K562 (cell line): Measurements from ENCODE around the gene BCAS3. TPM values are rescaled to one million over a fixed set of nuclear protein-coding genes. Genes with fewer than 3 reads are reported as not detected.

Source experiments
- ATAC-seq: fragments of 200-7000 bp; cut with Tn5 transposase; 3 replicates; pipeline ENCODE4 v1.9.1; 2020; ENCODE audit warnings: moderate library complexity
- BruUV-seq: library from RNA; stranded (reverse); fragments of 400-500 nt; replicated peaks from 2 replicates; lab custom pipeline; 2021; lab: Mats Ljungman, UMichigan
- CTCF ChIA-PET: fragments of 300-600 bp; formaldehyde crosslinking; extraction: SDS; loops from one replicate; lab custom pipeline; 2021; ENCODE audit warnings: low intra/inter-chr PET ratio; lab: Yijun Ruan, JAX
- POLR2A ChIA-PET: fragments of 300-600, 350-650 bp; sonication (Branson Sonifier 250); formaldehyde crosslinking; extraction: SDS; loops from one replicate; lab custom pipeline; 2021; ENCODE audit warnings: antibody characterized with exemption, inconsistent platforms; lab: Yijun Ruan, JAX
- DNase-seq, 4 experiments: peaks; one replicate each; pipeline versions ENCODE4 v3.0.0 to v3.0.0-alpha.2; 2011 to 2018; ENCODE audit warnings: low spot score in 3 of 4, mixed read lengths in 3 of 4; ENCODE audit errors: extremely low read depth in 1 of 4
- FAIRE-seq: peaks from 2 replicates; lab custom pipeline; 2011; peaks lifted over from hg19 to GRCh38; lab: Jason Lieb, UNC
- H2AFZ ChIP-seq: 2 replicates; pipeline ENCODE4 v1.6.0; 2011; ENCODE audit warnings: low read depth, low read length, control low read depth, inconsistent platforms
- H3K27ac ChIP-seq: fragments of 200-600 bp; 3 replicates; pipeline ENCODE4 v1.8.0; 2011; ENCODE audit warnings: low read depth, mild to moderate bottlenecking, control low read depth, inconsistent platforms, low read length, moderate library complexity, mixed read lengths; ENCODE audit errors: extremely low read depth
- H3K27me3 ChIP-seq, 2 experiments: fragments of 300-600 bp in 1 of 2; 2 replicates in 1 of 2; 3 replicates in 1 of 2; pipeline versions ENCODE4 v1.6.0 to v1.8.0; 2011; ENCODE audit warnings: inconsistent platforms in 2 of 2, low read length in 2 of 2, mild to moderate bottlenecking in 1 of 2, mixed read lengths in 1 of 2, moderate library complexity in 1 of 2; ENCODE audit not compliant: control insufficient read depth in 2 of 2, insufficient read depth in 2 of 2
- H3K36me3 ChIP-seq: fragments of 300-600 bp; 3 replicates; pipeline ENCODE4 v1.8.0; 2011; ENCODE audit warnings: mild to moderate bottlenecking, low read length, inconsistent platforms; ENCODE audit not compliant: control insufficient read depth, insufficient read depth
- H3K4me1 ChIP-seq, 2 experiments: fragments of 200-600 bp in 1 of 2; replicated peaks in 1 of 2; 2 replicates in 1 of 2; 3 replicates in 1 of 2; pipeline versions ENCODE4 v1.5.1 to v1.8.0; 2011; ENCODE audit warnings: inconsistent platforms in 2 of 2, low read length in 2 of 2, mild to moderate bottlenecking in 1 of 2, mixed read lengths in 1 of 2, moderate library complexity in 1 of 2; ENCODE audit not compliant: control insufficient read depth in 2 of 2, insufficient read depth in 2 of 2
- H3K4me2 ChIP-seq: 2 replicates; pipeline ENCODE4 v1.6.1; 2011; ENCODE audit warnings: low read length, control low read depth, inconsistent platforms, mixed read lengths; ENCODE audit not compliant: insufficient read depth
- H3K4me3 ChIP-seq: fragments of 200-600 bp; sonication (generic), shearing (Covaris generic); 2 replicates; pipeline ENCODE4 v1.5.1; 2016; ENCODE audit warnings: control low read depth, inconsistent platforms
- H3K79me2 ChIP-seq: fragments of 200-600 bp; 3 replicates; pipeline ENCODE4 v1.8.0; 2011; ENCODE audit warnings: low read length, inconsistent platforms; ENCODE audit not compliant: control insufficient read depth, insufficient read depth
- H3K9ac ChIP-seq, 2 experiments: 2 replicates each; pipeline versions ENCODE4 v1.6.0 to v1.6.1; 2011; ENCODE audit warnings: low read depth in 2 of 2, low read length in 2 of 2, control low read depth in 1 of 2, inconsistent platforms in 1 of 2, mild to moderate bottlenecking in 1 of 2, mixed read lengths in 1 of 2; ENCODE audit not compliant: insufficient read depth in 1 of 2
- H3K9me1 ChIP-seq: one replicate; pipeline ENCODE4 v1.6.0; 2011; ENCODE audit warnings: inconsistent platforms, mild to moderate bottlenecking, low read length, moderate library complexity; ENCODE audit not compliant: control insufficient read depth, insufficient read depth
- H3K9me3 ChIP-seq: replicated peaks from 2 replicates; pipeline ENCODE4 v1.5.1; 2011; ENCODE audit warnings: low read depth, low read length, inconsistent platforms; ENCODE audit not compliant: control insufficient read depth, insufficient read depth
- H4K20me1 ChIP-seq: replicated peaks from 2 replicates; pipeline ENCODE4 v1.6.1; 2011; ENCODE audit warnings: low read length, inconsistent platforms, mixed read lengths; ENCODE audit not compliant: control insufficient read depth, insufficient read depth
- CHAMP1 ChIP-seq: fragments of 450-650 bp; IDR thresholded peaks from 2 replicates; pipeline ENCODE4 v1.6.1; 2016; ENCODE audit warnings: mild to moderate bottlenecking
- ETS2 ChIP-seq: IDR thresholded peaks from 2 replicates; pipeline ENCODE4 v1.6.1; 2016; ENCODE audit warnings: borderline replicate concordance, missing genetic modification characterization, mild to moderate bottlenecking, moderate library complexity, missing compliant biosample characterization; ENCODE audit not compliant: poor library complexity, severe bottlenecking
- FOXJ3 ChIP-seq: sonication (generic); formaldehyde crosslinking; IDR thresholded peaks from 2 replicates; pipeline ENCODE4 v1.4.0; 2020; ENCODE audit warnings: mild to moderate bottlenecking, missing genetic modification reagents
- HNRNPL ChIP-seq: fragments of 200-400 bp; formaldehyde crosslinking; IDR thresholded peaks from 2 replicates; pipeline ENCODE4 v1.6.1; 2017; ENCODE audit warnings: low read depth, mild to moderate bottlenecking, low read length
- MCM2 ChIP-seq: fragments of 450-650 bp; IDR thresholded peaks from 2 replicates; pipeline ENCODE4 v1.6.1; 2017; ENCODE audit warnings: low read depth, mild to moderate bottlenecking
- NFATC3 ChIP-seq: fragments of 450-650 bp; IDR thresholded peaks from 2 replicates; pipeline ENCODE4 v1.6.1; 2017; ENCODE audit warnings: mild to moderate bottlenecking
- RBM22 ChIP-seq: fragments of 200-400 bp; formaldehyde crosslinking; IDR thresholded peaks from 2 replicates; pipeline ENCODE4 v1.6.1; 2018; ENCODE audit warnings: low read length, low read depth; ENCODE audit not compliant: poor library complexity, severe bottlenecking
- TAF1 ChIP-seq: IDR thresholded peaks from 2 replicates; pipeline ENCODE4 v1.6.1; 2011; ENCODE audit warnings: mild to moderate bottlenecking, low read length, moderate library complexity; ENCODE audit not compliant: insufficient read depth, control insufficient read depth, severe bottlenecking; ENCODE audit errors: extremely low read depth
- TBP ChIP-seq: optimal IDR thresholded peaks from 2 replicates; pipeline ENCODE3; 2011; ENCODE audit warnings: low read depth, low read length, improper control_type of control experiment
- TCF7 ChIP-seq: sonication (generic); IDR thresholded peaks from 2 replicates; pipeline ENCODE4 v1.6.1; 2016; ENCODE audit warnings: antibody characterized with exemption, borderline replicate concordance
- U2AF1 ChIP-seq: fragments of 200-400 bp; formaldehyde crosslinking; optimal IDR thresholded peaks from 2 replicates; pipeline ENCODE3; 2017; ENCODE audit warnings: mild to moderate bottlenecking, low read depth, low read length, moderate library complexity
- ZBTB1 ChIP-seq: sonication (generic); formaldehyde crosslinking; IDR thresholded peaks from 2 replicates; pipeline ENCODE4 v1.8.1; 2023; ENCODE audit warnings: missing genetic modification reagents, low read depth, mild to moderate bottlenecking, borderline replicate concordance
- ZNF3 ChIP-seq: fragments of 250-450 bp; sonication (Bioruptor Pico); IDR thresholded peaks from 2 replicates; pipeline ENCODE4 v1.5.0; 2021; ENCODE audit warnings: mild to moderate bottlenecking, moderate library complexity
- ZNF384 ChIP-seq: IDR thresholded peaks from 2 replicates; pipeline ENCODE4 v1.6.1; 2012; ENCODE audit warnings: low read depth, low read length, improper control_type of control experiment
- ZNF41 ChIP-seq: fragments of 250-450 bp; sonication (Bioruptor Pico); conservative IDR thresholded peaks from 2 replicates; pipeline ENCODE4 v1.4.0; 2020; ENCODE audit warnings: mild to moderate bottlenecking
- ZNF586 ChIP-seq: fragments of 450-650 bp; formaldehyde crosslinking; conservative IDR thresholded peaks from 2 replicates; pipeline ENCODE4 v1.4.0; 2020; ENCODE audit warnings: mild to moderate bottlenecking, moderate library complexity
- ZZZ3 ChIP-seq: fragments of 450-650 bp; IDR thresholded peaks from 2 replicates; pipeline ENCODE4 v1.6.1; 2016; ENCODE audit warnings: antibody characterized with exemption, mild to moderate bottlenecking, moderate library complexity
- WGBS: fragments of 100-300 bp; shearing (Covaris generic); methylation state at CpG from one replicate; pipeline ENCODE4 v1.1.6; 2016; ENCODE audit warnings: low coverage, mixed read lengths; ENCODE audit not compliant: insufficient coverage; ENCODE audit errors: missing lambda C conversion rate; 5-methylcytosine and 5-hydroxymethylcytosine counted together
- in situ Hi-C: fragments of 300-500 bp; cut with MboI; formaldehyde crosslinking; loops from 4 replicates; pipeline ENCODE4 v1.15.0; 2018; ENCODE audit warnings: inconsistent platforms, mixed read lengths
- intact Hi-C: fragments of 100-400 bp; cut with micrococcal nuclease; formaldehyde crosslinking; loops from 2 replicates; pipeline ENCODE4 v1.14.2; 2022
- polyA plus RNA-seq, 8 experiments: library from polyadenylated mRNA; depleted of rRNA in 4 of 8; stranded (reverse) in 5 of 8; unstranded in 3 of 8; fragments of >200 nt; fragmentation: Nextera tagmentation in 2 of 8; fragmentation: Illumina TruSeq in 1 of 8; extraction: Ambion mirVana in 2 of 8; extraction: Trizol in 1 of 8; gene quantifications; 2 replicates each; pipeline versions ENCODE4 v1.2.1 to v1.2.3, GENCODE V29; 2011 to 2014; ENCODE audit warnings: inconsistent platforms in 1 of 8, missing spikeins in 1 of 8
- total RNA-seq, 7 experiments: library from RNA; depleted of rRNA in 6 of 7; stranded (reverse); fragments of >200 nt in 6 of 7; fragmentation: Illumina TruSeq in 2 of 7; extraction: Trizol in 2 of 7; gene quantifications; 2 replicates each; pipeline versions ENCODE4 v1.2.1 to v1.2.3, GENCODE V29; 2011 to 2021; ENCODE audit warnings: low replicate concordance in 1 of 7
- TF ChIP-seq, protein P1 (sequence below): sonication (generic); formaldehyde crosslinking; IDR thresholded peaks from 2 replicates; pipeline ENCODE4 v1.8.0; 2022; ENCODE audit warnings: mild to moderate bottlenecking, missing genetic modification reagents

The BCAS3 gene
- total and polyA plus RNA-seq, 9 of the 15 experiments (the other 6 are each of a cell fraction or from before 2014, with no cell fraction given) = 1.9 to 5.5 (median 3.5) TPM

- Histone ChIP-seq H2AFZ (no peak overlapping the region), H3K36me3 (no peaks in the 10 kb centered on the region), H3K4me3 (no peak overlapping the region), H3K79me2 (no peaks in the 10 kb centered on the region), H3K9ac (no peak overlapping the region), H3K27me3 (peaks cover 6 to 15% of the 10 kb centered on the region in 2 experiments; a peak in 4 of 5 replicates), H3K9me1 (no peaks in the 10 kb centered on the region), H3K27ac (no peak overlapping the region), H3K4me1 (peaks cover 0 to 4% of the 10 kb centered on the region in 2 experiments; a peak in 1 of 5 replicates), H3K4me2 (no peak overlapping the region), H4K20me1 (peaks cover 2% of the 10 kb centered on the region; the same call in 1 of the 2 replicates), H3K9me3 (no peaks in the 10 kb centered on the region)
- ChIA-PET CTCF (no interaction called here), POLR2A (no interaction called here)
- ATAC-seq (no peak), DNase-seq (no peak), FAIRE-seq (no peak)
- TF ChIP-seq ZZZ3 = no peak
- TF ChIP-seq RBM22 = no peak
- no peak for TF ChIP-seq ZBTB1 (CRISPR knock-in tag)
- no peak for TF ChIP-seq FOXJ3 (CRISPR knock-in tag)
- TF ChIP-seq ZNF3 (CRISPR knock-in tag) = no peak
- no peak for TF ChIP-seq TCF7
- TF ChIP-seq TAF1 = no peak
- no peak for TF ChIP-seq U2AF1
- no peak for TF ChIP-seq HNRNPL
- TF ChIP-seq ZNF586 (CRISPR knock-in tag) = no peak
- TF ChIP-seq, protein P1, sequence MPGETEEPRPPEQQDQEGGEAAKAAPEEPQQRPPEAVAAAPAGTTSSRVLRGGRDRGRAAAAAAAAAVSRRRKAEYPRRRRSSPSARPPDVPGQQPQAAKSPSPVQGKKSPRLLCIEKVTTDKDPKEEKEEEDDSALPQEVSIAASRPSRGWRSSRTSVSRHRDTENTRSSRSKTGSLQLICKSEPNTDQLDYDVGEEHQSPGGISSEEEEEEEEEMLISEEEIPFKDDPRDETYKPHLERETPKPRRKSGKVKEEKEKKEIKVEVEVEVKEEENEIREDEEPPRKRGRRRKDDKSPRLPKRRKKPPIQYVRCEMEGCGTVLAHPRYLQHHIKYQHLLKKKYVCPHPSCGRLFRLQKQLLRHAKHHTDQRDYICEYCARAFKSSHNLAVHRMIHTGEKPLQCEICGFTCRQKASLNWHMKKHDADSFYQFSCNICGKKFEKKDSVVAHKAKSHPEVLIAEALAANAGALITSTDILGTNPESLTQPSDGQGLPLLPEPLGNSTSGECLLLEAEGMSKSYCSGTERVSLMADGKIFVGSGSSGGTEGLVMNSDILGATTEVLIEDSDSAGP (CRISPR knock-in tag) = no peak
- TF ChIP-seq NFATC3 = no peak
- no peak for TF ChIP-seq TBP
- no peak for TF ChIP-seq ZNF41 (CRISPR knock-in tag)
- no peak for TF ChIP-seq ETS2 (tag)
- TF ChIP-seq CHAMP1 = no peak
- TF ChIP-seq ZNF384 = no peak
- no peak for TF ChIP-seq MCM2
- 44% methylated on average over 2 of the region's 2 CpGs for WGBS
- no TSS peak for BruUV-seq
- in situ Hi-C loops = no loop called here
- intact Hi-C loops = no loop called here
Measured at GRCh38 chr17:61131585-61131984, 453.9 kb downstream of the BCAS3 start.
